Measurements from ENCODE around the gene VWA5A.

DNA sequence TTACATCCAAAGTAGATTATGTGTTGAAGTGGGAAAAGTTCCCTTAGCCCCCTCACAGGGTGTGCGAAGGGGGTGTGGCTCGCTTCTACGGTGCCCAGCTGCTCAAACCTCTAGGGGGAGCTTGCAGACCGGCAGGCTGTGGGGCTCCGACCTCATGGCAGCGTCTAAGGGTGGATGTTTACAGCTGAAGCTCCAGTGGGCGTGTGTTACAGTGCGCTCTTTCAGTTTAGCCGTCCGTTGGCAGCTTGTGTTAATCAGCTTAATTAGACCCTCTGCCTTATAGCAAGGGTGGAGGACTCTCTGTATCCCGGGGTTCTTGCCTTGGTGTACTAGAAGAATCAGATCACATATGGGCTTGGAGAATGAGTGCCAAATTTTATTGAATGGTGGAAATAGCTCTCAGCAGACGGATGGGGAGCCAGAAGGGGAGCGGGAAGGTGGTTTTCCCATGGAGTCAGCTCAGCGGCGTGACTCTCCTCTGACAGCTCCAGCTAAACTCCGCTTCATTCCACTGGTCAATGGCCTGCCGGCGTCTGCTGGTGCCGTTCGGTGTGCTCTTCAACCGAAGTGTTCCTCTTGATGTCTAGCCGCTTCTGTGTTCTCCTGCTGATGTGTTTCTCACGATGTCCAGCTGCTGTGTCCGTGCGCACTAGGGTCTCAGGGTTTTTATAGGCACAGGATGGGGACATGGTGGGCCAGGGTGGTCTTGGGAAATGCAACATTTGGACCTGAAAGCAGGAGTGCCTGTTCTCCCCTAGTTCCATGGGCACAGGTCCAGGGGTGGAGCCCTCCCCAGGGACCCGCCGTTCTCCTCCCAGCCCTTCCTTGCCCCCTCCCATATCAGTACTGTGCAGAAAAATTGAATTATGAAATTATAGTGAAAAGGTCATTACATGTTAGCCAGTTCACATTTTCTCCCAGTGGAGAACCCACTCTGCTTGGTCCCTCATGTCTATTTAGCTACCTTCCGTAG lies 45.5 kb upstream of the VWA5A start:
- TF ChIP-seq EGR1 (IDR thresholded peaks at IDR 0.05) (no peak), NFIC (IDR thresholded peaks at IDR 0.05) (no peak), EP300 (IDR thresholded peaks at IDR 0.05; ENCODE audit: borderline replicate concordance) (no peak), REST (IDR thresholded peaks at IDR 0.05; ENCODE audit: low read depth) (no peak), CREB1 (IDR thresholded peaks at IDR 0.05; ENCODE audit: low read depth) (no peak), RAD21 (IDR thresholded peaks at IDR 0.05; ENCODE audit: low read depth) (peak; percentile 54)
